ENCODE results near the gene ILDR1. TPM values are rescaled to one million over a fixed set of nuclear protein-coding genes. Genes with fewer than 3 reads are reported as not detected.
A peak's percentile ranks its signal among the peaks of the same experiment; 100 is the strongest.

ILDR1 gene
- total and polyA plus RNA-seq, 2 experiments from 2014 or later, result 0.66 to 0.97 TPM

GRCh38 chr3:122004107-122004506, 17.9 kb downstream of the ILDR1 start (continued):
- TF ChIP-seq ETS1 (IDR thresholded peaks at IDR 0.05) (no peak), CTCF (conservative IDR thresholded peaks at IDR 0.05; ENCODE audit: low read depth in 2 of 2) (no peak), ZNF114 (CRISPR knock-in tag; IDR thresholded peaks at IDR 0.05) (no peak), ZNF331 (CRISPR knock-in tag; IDR thresholded peaks at IDR 0.05; ENCODE audit: low read depth) (no peak), STAT1 (IDR thresholded peaks at IDR 0.05; ENCODE audit: unreplicated experiment) (no peak), REST (IDR thresholded peaks at IDR 0.05; ENCODE audit: unreplicated experiment) (no peak)

- Mint-ChIP-seq H3K27ac (peak overlapping the region; percentile 34; the same call in 1 of the 2 replicates), H3K4me1 (peaks cover 36% of the 10 kb centered on the region), H3K4me3 (no peak overlapping the region), H3K27me3 (ENCODE audit: insufficient read depth, low read depth, poor library complexity) (peaks cover 11% of the 10 kb centered on the region), H3K9me3 (no peaks in the 10 kb centered on the region), H3K36me3 (ENCODE audit: low read depth) (no peaks in the 10 kb centered on the region; the same call in 2 of the 3 replicates)
- no peak overlapping the region for H3K4me2 ChIP-seq
- no peak overlapping the region for H3K27ac ChIP-seq (ENCODE audit: low read depth)
- no peaks in the 10 kb centered on the region for H3F3A ChIP-seq (replicated peaks; ENCODE audit: low read depth)
- H2AFZ ChIP-seq, result no peak overlapping the region
- no peak for ATAC-seq
- H3K4me1 ChIP-seq (ENCODE audit: insufficient read depth), result peaks cover 20% of the 10 kb centered on the region
- H4K20me1 ChIP-seq (replicated peaks; ENCODE audit: insufficient read depth), result no peaks in the 10 kb centered on the region
- no peaks in the 10 kb centered on the region for H3K36me3 ChIP-seq (ENCODE audit: insufficient read depth)
- H3K4me3 ChIP-seq, result no peak overlapping the region
- no peak for DNase-seq (ENCODE audit: low spot score)
- H3K27me3 ChIP-seq (ENCODE audit: insufficient read depth), result no peaks in the 10 kb centered on the region
- no peaks in the 10 kb centered on the region for H3K79me2 ChIP-seq (replicated peaks; ENCODE audit: insufficient read depth)
- H3K9me2 ChIP-seq (ENCODE audit: insufficient read depth), result 0 out of 2 replicates have a peak, but pooled peaks cover 8% of the 10 kb centered on the region
- no peak for TF ChIP-seq REST (IDR thresholded peaks at IDR 0.05; ENCODE audit: unreplicated experiment)
- TF ChIP-seq ZNF462 (CRISPR knock-in tag; IDR thresholded peaks at IDR 0.05), result no peak
- TF ChIP-seq ZNF331 (CRISPR knock-in tag; IDR thresholded peaks at IDR 0.05; ENCODE audit: low read depth), result no peak
- TF ChIP-seq JUNB (IDR thresholded peaks at IDR 0.05; ENCODE audit: unreplicated experiment), result no peak
Observed at GRCh38 chr3:122003606-122004005, 18.4 kb downstream of the ILDR1 start.
